Caco-2 (cell line): ENCODE data around the gene EDN2. TPM values are rescaled to one million over a fixed set of nuclear protein-coding genes. Genes with fewer than 3 reads are reported as not detected.

Source experiments
- BruUV-seq: library from RNA; stranded (reverse); fragments of 400-500 nt; replicated peaks from 2 replicates; lab custom pipeline; 2021; lab: Mats Ljungman, UMichigan
- CTCF ChIA-PET: fragments of 300-600 bp; sonication (Branson Sonifier 250); formaldehyde crosslinking; loops from one replicate; lab custom pipeline; 2022; ENCODE audit warnings: antibody characterized with exemption; lab: Charles Lee
- POLR2A ChIA-PET: fragments of 300-600 bp; sonication (Branson Sonifier 250); formaldehyde crosslinking; loops from one replicate; lab custom pipeline; 2022; ENCODE audit warnings: antibody characterized with exemption; lab: Charles Lee
- DNase-seq, 2 experiments: peaks; one replicate each; pipeline versions ENCODE4 v3.0.0 to v3.0.0-alpha.2; 2020 to 2022
- H3K27me3 ChIP-seq: replicated peaks from 2 replicates; pipeline ENCODE4 v1.6.0; 2011; ENCODE audit warnings: low read length; ENCODE audit not compliant: control insufficient read depth, insufficient read depth
- H3K36me3 ChIP-seq: 2 replicates; pipeline ENCODE4 v1.5.1; 2011; ENCODE audit warnings: low read length; ENCODE audit not compliant: control insufficient read depth, insufficient read depth
- H3K4me1 ChIP-seq: fragments of 250-450 bp; sonication (Bioruptor Pico); 2 replicates; pipeline ENCODE4 v1.5.1; 2020; ENCODE audit warnings: mild to moderate bottlenecking
- H3K4me3 ChIP-seq: 2 replicates; pipeline ENCODE4 v1.5.1; 2011; ENCODE audit warnings: low read depth, mild to moderate bottlenecking, control low read depth, low read length
- H3K9me3 ChIP-seq: fragments of 250-450 bp; sonication (Bioruptor Pico); 2 replicates; pipeline ENCODE4 v1.5.1; 2020; ENCODE audit warnings: mild to moderate bottlenecking, moderate library complexity
- H3K27ac Mint-ChIP-seq: one replicate; pipeline ENCODE4 v1.8.0; 2022; ENCODE audit warnings: mixed read lengths; ENCODE audit not compliant: unreplicated experiment
- H3K27me3 Mint-ChIP-seq: one replicate; pipeline ENCODE4 v1.8.0; 2022; ENCODE audit warnings: mixed read lengths; ENCODE audit not compliant: insufficient read depth, unreplicated experiment
- H3K36me3 Mint-ChIP-seq: one replicate; pipeline ENCODE4 v1.8.0; 2022; ENCODE audit warnings: mild to moderate bottlenecking, mixed read lengths; ENCODE audit not compliant: insufficient read depth, unreplicated experiment
- H3K4me1 Mint-ChIP-seq: one replicate; pipeline ENCODE4 v1.8.0; 2022; ENCODE audit warnings: low read depth, mixed read lengths; ENCODE audit not compliant: unreplicated experiment
- H3K4me3 Mint-ChIP-seq: one replicate; pipeline ENCODE4 v1.8.0; 2022; ENCODE audit warnings: mild to moderate bottlenecking, moderate library complexity, mixed read lengths; ENCODE audit not compliant: unreplicated experiment
- H3K9me3 Mint-ChIP-seq: one replicate; pipeline ENCODE4 v1.8.0; 2022; ENCODE audit warnings: mixed read lengths; ENCODE audit not compliant: unreplicated experiment
- intact Hi-C: fragments of 100-400 bp; cut with micrococcal nuclease; formaldehyde crosslinking; loops from one replicate; pipeline ENCODE4 v1.10.0; 2022; ENCODE audit not compliant: unreplicated experiment
- total RNA-seq: library from RNA; stranded (reverse); gene quantifications from 2 replicates; pipeline ENCODE4 v1.2.3, GENCODE V29; 2022
- TF ChIP-seq, protein P1 (sequence below), 2 experiments: fragments of 200-600 bp in 1 of 2; IDR thresholded peaks; 1 replicate in 1 of 2; 2 replicates in 1 of 2; pipeline versions ENCODE4 v1.5.1 to v1.8.0; 2011 to 2022; ENCODE audit warnings: antibody characterized with exemption in 1 of 2, control low read depth in 1 of 2, inconsistent platforms in 1 of 2, low read depth in 1 of 2, low read length in 1 of 2, mild to moderate bottlenecking in 1 of 2, moderate library complexity in 1 of 2; ENCODE audit not compliant: insufficient read depth in 1 of 2, severe bottlenecking in 1 of 2, unreplicated experiment in 1 of 2

EDN2 gene
- total RNA-seq, 1 experiment from 2014 or later, result not detected

DNA sequence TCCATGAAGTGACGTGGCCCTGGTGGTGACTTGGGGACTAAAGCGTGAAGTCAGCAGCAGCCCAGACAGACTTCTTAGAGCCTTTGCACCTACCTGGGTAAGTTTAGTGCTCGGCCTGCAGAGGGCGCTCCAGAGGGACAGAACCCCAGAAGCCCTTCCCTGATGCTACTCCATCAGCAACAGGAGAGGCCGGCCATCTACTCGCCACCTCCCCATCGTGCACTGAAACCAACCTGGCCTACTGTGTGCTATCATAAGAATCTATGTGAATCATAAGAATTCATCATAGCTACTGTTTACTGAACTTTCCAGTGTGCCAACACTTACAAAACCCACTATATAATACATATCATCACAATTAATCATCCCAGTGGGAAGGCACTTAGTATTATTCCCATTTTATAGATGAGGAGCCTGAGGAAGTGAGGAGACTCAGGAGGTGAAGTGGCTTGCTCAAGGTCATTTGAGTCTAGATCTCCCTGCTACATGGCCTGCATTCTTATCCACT, 7.9 kb upstream of the EDN2 start:
- Histone ChIP-seq H3K4me3 (no peak overlapping the region), H3K27me3 (no peaks in the 10 kb centered on the region), H3K9me3 (no peaks in the 10 kb centered on the region), H3K36me3 (no peaks in the 10 kb centered on the region), H3K4me1 (peaks cover 36% of the 10 kb centered on the region)
- peak; percentile 39 to 52 for DNase-seq
- peaks cover 10% of the 10 kb centered on the region for H3K9me3 Mint-ChIP-seq
- ChIA-PET CTCF (interaction anchor here (1.0 kb wide), 2 partner anchors 9 to 175 kb away, joined by 3 to 5 read pairs; no protein-coding TSS in a partner anchor), POLR2A (no interaction called here)
- no TSS peak for BruUV-seq
- no peak overlapping the region for H3K27ac Mint-ChIP-seq
- intact Hi-C loops, result no loop called here
- no peaks in the 10 kb centered on the region for H3K4me1 Mint-ChIP-seq
- H3K27me3 Mint-ChIP-seq, result no peaks in the 10 kb centered on the region
- TF ChIP-seq, protein P1, sequence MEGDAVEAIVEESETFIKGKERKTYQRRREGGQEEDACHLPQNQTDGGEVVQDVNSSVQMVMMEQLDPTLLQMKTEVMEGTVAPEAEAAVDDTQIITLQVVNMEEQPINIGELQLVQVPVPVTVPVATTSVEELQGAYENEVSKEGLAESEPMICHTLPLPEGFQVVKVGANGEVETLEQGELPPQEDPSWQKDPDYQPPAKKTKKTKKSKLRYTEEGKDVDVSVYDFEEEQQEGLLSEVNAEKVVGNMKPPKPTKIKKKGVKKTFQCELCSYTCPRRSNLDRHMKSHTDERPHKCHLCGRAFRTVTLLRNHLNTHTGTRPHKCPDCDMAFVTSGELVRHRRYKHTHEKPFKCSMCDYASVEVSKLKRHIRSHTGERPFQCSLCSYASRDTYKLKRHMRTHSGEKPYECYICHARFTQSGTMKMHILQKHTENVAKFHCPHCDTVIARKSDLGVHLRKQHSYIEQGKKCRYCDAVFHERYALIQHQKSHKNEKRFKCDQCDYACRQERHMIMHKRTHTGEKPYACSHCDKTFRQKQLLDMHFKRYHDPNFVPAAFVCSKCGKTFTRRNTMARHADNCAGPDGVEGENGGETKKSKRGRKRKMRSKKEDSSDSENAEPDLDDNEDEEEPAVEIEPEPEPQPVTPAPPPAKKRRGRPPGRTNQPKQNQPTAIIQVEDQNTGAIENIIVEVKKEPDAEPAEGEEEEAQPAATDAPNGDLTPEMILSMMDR (IDR thresholded peaks at IDR 0.05; ENCODE audit: insufficient read depth in 1 of 2, low read depth in 1 of 2, low read length in 1 of 2, severe bottlenecking in 1 of 2, unreplicated experiment in 1 of 2), result peak; percentile 26 to 53
- no peaks in the 10 kb centered on the region for H3K36me3 Mint-ChIP-seq
- no peak overlapping the region for H3K4me3 Mint-ChIP-seq

DNA sequence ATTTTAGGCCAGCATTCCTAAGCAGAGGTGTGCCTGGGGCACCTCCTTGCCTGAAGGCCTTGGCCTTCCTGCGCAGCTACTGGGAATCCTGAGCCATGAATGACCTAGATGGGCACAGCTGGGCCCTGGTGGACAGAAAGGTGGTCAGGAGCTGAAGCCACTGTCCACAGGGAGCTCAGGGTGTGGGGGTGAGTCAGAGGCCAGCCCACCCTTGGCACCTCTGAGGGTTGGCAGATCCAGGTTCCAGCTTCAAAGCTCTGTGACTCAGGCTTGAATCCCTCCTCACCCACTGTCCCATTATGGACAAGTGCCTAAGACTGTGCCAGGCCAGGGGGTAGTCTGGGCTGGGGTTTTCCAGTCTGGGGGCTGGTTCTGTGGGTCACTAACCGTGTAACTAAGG, 6.4 kb upstream of the EDN2 start:
- H3K27me3 ChIP-seq, result no peaks in the 10 kb centered on the region
- no peak overlapping the region for H3K4me3 Mint-ChIP-seq
- H3K36me3 ChIP-seq, result no peaks in the 10 kb centered on the region
- no peaks in the 10 kb centered on the region for H3K27me3 Mint-ChIP-seq
- peaks cover 40% of the 10 kb centered on the region for H3K4me1 ChIP-seq
- TF ChIP-seq, protein P1 (IDR thresholded peaks at IDR 0.05; ENCODE audit: insufficient read depth in 1 of 2, low read depth in 1 of 2, low read length in 1 of 2, severe bottlenecking in 1 of 2, unreplicated experiment in 1 of 2), result no peak
- DNase-seq, result no peak
- ChIA-PET CTCF (no interaction called here), POLR2A (no interaction called here)
- H3K9me3 Mint-ChIP-seq, result peaks cover 10% of the 10 kb centered on the region
- peak overlapping the region; percentile 53 for H3K27ac Mint-ChIP-seq
- no peaks in the 10 kb centered on the region for H3K9me3 ChIP-seq
- intact Hi-C loops, result no loop called here
- H3K4me1 Mint-ChIP-seq, result peaks cover 10% of the 10 kb centered on the region
- H3K4me3 ChIP-seq, result no peak overlapping the region
- BruUV-seq, result no TSS peak
- H3K36me3 Mint-ChIP-seq, result peaks cover 4% of the 10 kb centered on the region

DNA sequence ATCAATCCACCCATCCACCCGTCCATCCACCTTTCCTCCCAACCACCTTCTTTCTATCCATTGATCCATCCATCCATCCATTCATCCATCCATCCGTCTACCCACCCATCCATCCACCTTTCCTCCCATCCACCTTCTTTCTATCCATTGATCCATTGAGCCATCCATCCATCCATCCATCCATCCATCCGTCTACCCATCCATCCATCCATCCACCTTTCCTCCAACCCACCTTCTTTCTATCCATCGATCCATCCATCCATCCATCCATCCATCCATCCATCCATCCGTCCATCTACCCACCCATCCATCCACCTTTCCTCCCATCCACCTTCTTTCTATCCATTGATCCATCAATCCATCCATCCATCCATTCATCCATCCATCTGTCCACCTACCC, 5.1 kb upstream of the EDN2 start:
- H3K4me3 ChIP-seq, result no peak overlapping the region
- no peaks in the 10 kb centered on the region for H3K27me3 Mint-ChIP-seq
- BruUV-seq, result no TSS peak
- intact Hi-C loops, result no loop called here
- H3K27ac Mint-ChIP-seq, result no peak overlapping the region
- H3K4me1 ChIP-seq, result peaks cover 40% of the 10 kb centered on the region
- H3K27me3 ChIP-seq, result no peaks in the 10 kb centered on the region
- H3K4me3 Mint-ChIP-seq, result no peak overlapping the region
- TF ChIP-seq, protein P1 (IDR thresholded peaks at IDR 0.05; ENCODE audit: insufficient read depth in 1 of 2, low read depth in 1 of 2, low read length in 1 of 2, severe bottlenecking in 1 of 2, unreplicated experiment in 1 of 2), result no peak
- peaks cover 10% of the 10 kb centered on the region for H3K9me3 Mint-ChIP-seq
- H3K4me1 Mint-ChIP-seq, result peaks cover 11% of the 10 kb centered on the region
- no peak for DNase-seq
- ChIA-PET CTCF (no interaction called here), POLR2A (no interaction called here)
- no peaks in the 10 kb centered on the region for H3K9me3 ChIP-seq
- H3K36me3 Mint-ChIP-seq, result peaks cover 4% of the 10 kb centered on the region
- H3K36me3 ChIP-seq, result no peaks in the 10 kb centered on the region
